Suprapubic skin (tissue), 4 donors: Measurements from ENCODE around the gene VASH2. TPM values are rescaled to one million over a fixed set of nuclear protein-coding genes. Genes with fewer than 3 reads are reported as not detected.

Experiments
- DNase-seq, 2 donors: peaks; one replicate each; pipeline ENCODE4 v3.0.0-alpha.2; 2019; ENCODE audit warnings: low spot score in 2 of 2
- H3K27ac ChIP-seq: fragments of 200-600 bp; sonication (generic); one replicate; pipeline ENCODE4 v1.5.1; 2019
- H3K27me3 ChIP-seq: fragments of 200-600 bp; sonication (generic); one replicate; pipeline ENCODE4 v1.5.1; 2019
- H3K36me3 ChIP-seq: fragments of 200-600 bp; sonication (generic); one replicate; pipeline ENCODE4 v1.5.1; 2019
- H3K4me1 ChIP-seq: fragments of 200-600 bp; sonication (generic); one replicate; pipeline ENCODE4 v1.5.1; 2019
- H3K4me3 ChIP-seq: fragments of 200-600 bp; sonication (generic); one replicate; pipeline ENCODE4 v1.5.1; 2019; ENCODE audit warnings: mild to moderate bottlenecking
- H3K9me3 ChIP-seq: fragments of 200-600 bp; sonication (generic); one replicate; pipeline ENCODE4 v1.5.1; 2019
- EP300 ChIP-seq: sonication (generic); formaldehyde crosslinking; IDR thresholded peaks from one replicate; pipeline ENCODE4 v1.6.1; 2017; ENCODE audit warnings: antibody characterized with exemption
- POLR2A ChIP-seq, 2 donors: fragments of 450-650 bp; IDR thresholded peaks; one replicate each; pipeline ENCODE4 v1.6.1; 2017; ENCODE audit warnings: antibody characterized with exemption in 2 of 2, mild to moderate bottlenecking in 2 of 2, moderate library complexity in 2 of 2
- POLR2AphosphoS5 ChIP-seq, 3 donors: sonication (generic); formaldehyde crosslinking; IDR thresholded peaks; one replicate each; pipeline ENCODE4 v1.6.1; 2017; ENCODE audit warnings: antibody characterized with exemption in 3 of 3
- WGBS: methylation state at CpG from one replicate; pipeline ENCODE4 v1.1.5; 2018; 5-methylcytosine and 5-hydroxymethylcytosine counted together
- total RNA-seq, 4 donors: library from RNA; depleted of rRNA; stranded (reverse); fragments of >200 nt; gene quantifications; one replicate each; pipeline ENCODE4 v1.1.0, GENCODE V29; 2016
- TF ChIP-seq, protein P1 (sequence below), 2 donors: fragments of 200-600 bp in 1 of 2; fragments of 450-650 bp in 1 of 2; sonication (generic) in 1 of 2; IDR thresholded peaks; one replicate each; pipeline ENCODE4 v1.5.1; 2016 to 2019; ENCODE audit warnings: antibody characterized with exemption in 2 of 2, mild to moderate bottlenecking in 1 of 2, moderate library complexity in 1 of 2

The VASH2 gene
- total RNA-seq, 4 donors from 2014 or later: 0.32 to 0.36 TPM; not detected in 2

DNA sequence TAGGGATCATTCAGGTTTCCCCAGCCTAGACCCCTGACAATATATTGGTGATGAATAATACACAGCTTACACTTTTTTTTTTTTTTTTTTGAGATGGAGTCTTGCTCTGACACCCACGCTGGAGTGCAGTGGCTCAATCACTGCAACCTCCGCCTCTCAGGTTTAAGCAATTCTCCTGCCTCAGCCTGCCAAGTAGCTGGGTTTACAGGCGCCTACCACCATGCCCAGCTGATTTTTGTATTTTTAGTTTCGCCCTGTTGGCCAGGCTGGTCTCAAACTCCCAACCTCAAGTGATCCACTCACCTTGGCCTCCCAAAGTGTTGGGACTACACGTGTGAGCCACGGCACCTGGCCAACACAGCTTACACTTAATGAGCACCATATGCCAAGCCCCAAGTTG lies 7.2 kb downstream of the VASH2 start:
- Histone ChIP-seq H3K27me3 (no peaks in the 10 kb centered on the region), H3K36me3 (no peaks in the 10 kb centered on the region), H3K4me3 (no peak overlapping the region), H3K27ac (no peak overlapping the region), H3K4me1 (peaks cover 1% of the 10 kb centered on the region), H3K9me3 (no peaks in the 10 kb centered on the region)
- no peak for TF ChIP-seq POLR2AphosphoS5 (IDR thresholded peaks at IDR 0.05)
- no peak for TF ChIP-seq EP300
- TF ChIP-seq POLR2A (IDR thresholded peaks at IDR 0.05): no peak
- TF ChIP-seq, protein P1, sequence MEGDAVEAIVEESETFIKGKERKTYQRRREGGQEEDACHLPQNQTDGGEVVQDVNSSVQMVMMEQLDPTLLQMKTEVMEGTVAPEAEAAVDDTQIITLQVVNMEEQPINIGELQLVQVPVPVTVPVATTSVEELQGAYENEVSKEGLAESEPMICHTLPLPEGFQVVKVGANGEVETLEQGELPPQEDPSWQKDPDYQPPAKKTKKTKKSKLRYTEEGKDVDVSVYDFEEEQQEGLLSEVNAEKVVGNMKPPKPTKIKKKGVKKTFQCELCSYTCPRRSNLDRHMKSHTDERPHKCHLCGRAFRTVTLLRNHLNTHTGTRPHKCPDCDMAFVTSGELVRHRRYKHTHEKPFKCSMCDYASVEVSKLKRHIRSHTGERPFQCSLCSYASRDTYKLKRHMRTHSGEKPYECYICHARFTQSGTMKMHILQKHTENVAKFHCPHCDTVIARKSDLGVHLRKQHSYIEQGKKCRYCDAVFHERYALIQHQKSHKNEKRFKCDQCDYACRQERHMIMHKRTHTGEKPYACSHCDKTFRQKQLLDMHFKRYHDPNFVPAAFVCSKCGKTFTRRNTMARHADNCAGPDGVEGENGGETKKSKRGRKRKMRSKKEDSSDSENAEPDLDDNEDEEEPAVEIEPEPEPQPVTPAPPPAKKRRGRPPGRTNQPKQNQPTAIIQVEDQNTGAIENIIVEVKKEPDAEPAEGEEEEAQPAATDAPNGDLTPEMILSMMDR (IDR thresholded peaks at IDR 0.05): no peak
- WGBS: 82% methylated on average over 6 of the region's 6 CpGs
- no peak for DNase-seq

- Histone ChIP-seq H3K4me1 (no peaks in the 10 kb centered on the region), H3K4me3 (no peak overlapping the region), H3K27me3 (no peaks in the 10 kb centered on the region), H3K36me3 (peaks cover 2% of the 10 kb centered on the region), H3K27ac (no peak overlapping the region), H3K9me3 (no peaks in the 10 kb centered on the region)
- no peak for DNase-seq
- WGBS: 88% methylated on average over 9 of the region's 10 CpGs
- TF ChIP-seq, protein P1 (IDR thresholded peaks at IDR 0.05): no peak
- TF ChIP-seq EP300 (no peak), POLR2AphosphoS5 (IDR thresholded peaks at IDR 0.05) (no peak), POLR2A (IDR thresholded peaks at IDR 0.05) (no peak)
These were observed 7.8 kb downstream of the VASH2 start for GRCh38 chr1:212958175-212958574.

GRCh38 chr1:212959266-212960220 lies 9.2 kb downstream of the VASH2 start:
- H3K4me3 ChIP-seq: no peak overlapping the region
- peaks cover 3% of the 10 kb centered on the region for H3K36me3 ChIP-seq
- TF ChIP-seq, protein P1 (IDR thresholded peaks at IDR 0.05): no peak
- TF ChIP-seq POLR2A (IDR thresholded peaks at IDR 0.05) (no peak), EP300 (no peak), POLR2AphosphoS5 (IDR thresholded peaks at IDR 0.05) (no peak)
- H3K4me1 ChIP-seq: no peaks in the 10 kb centered on the region
- no peak overlapping the region for H3K27ac ChIP-seq
- no peak for DNase-seq
- no peaks in the 10 kb centered on the region for H3K27me3 ChIP-seq
- H3K9me3 ChIP-seq: no peaks in the 10 kb centered on the region
- WGBS: 90% methylated on average over 18 of the region's 18 CpGs

DNA sequence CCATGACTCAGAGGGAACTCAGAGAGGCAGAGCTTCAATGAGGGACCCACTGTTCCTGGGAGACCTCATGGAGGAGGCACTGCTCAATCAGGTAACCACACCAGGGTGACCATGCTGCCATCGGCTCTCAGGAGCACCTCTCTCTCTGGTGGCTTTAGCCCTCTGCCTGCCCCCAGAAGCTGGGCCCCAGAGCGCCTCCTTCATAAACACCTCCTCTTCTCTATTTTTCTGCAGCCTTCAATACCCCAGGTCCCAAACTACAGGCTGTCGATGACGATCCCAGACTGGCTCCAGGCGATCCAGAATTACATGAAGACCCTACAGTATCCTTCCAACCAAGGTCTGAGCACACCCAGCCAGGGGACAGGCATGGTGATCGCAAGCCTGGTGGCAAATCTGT lies 10.6 kb downstream of the VASH2 start:
- no peak overlapping the region for H3K27ac ChIP-seq
- no peaks in the 10 kb centered on the region for H3K27me3 ChIP-seq
- no peak overlapping the region for H3K4me3 ChIP-seq
- 94% methylated on average over 5 of the region's 6 CpGs for WGBS
- H3K4me1 ChIP-seq: no peaks in the 10 kb centered on the region
- TF ChIP-seq POLR2AphosphoS5 (IDR thresholded peaks at IDR 0.05) (no peak), POLR2A (IDR thresholded peaks at IDR 0.05) (no peak)
- no peak for DNase-seq
- H3K9me3 ChIP-seq: no peaks in the 10 kb centered on the region
- H3K36me3 ChIP-seq: peaks cover 3% of the 10 kb centered on the region

DNA sequence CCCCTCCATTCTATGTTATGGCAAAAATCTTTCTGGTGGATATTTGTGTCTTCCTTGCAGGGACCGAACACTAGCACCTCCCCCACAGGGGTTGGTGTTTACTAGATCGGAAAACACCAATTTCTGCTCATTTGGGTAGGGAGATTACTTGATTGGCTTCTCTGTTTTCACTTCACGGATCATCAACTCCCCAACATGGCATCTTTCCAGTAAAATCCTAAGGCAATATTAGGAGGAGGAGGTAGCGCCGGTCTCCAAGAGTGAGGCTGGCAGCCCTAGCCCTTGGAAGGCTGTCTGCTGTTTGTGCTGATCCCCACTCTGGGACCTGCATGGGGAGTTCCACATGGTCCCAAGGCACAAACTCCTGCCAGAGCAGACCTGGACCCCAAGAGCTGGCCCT lies 12.2 kb downstream of the VASH2 start:
- 69% methylated on average over 3 of the region's 5 CpGs for WGBS
- TF ChIP-seq POLR2A (IDR thresholded peaks at IDR 0.05) (no peak), POLR2AphosphoS5 (IDR thresholded peaks at IDR 0.05) (no peak), EP300 (no peak)
- TF ChIP-seq, protein P1 (IDR thresholded peaks at IDR 0.05): no peak
- H3K27ac ChIP-seq: no peak overlapping the region
- H3K9me3 ChIP-seq: no peaks in the 10 kb centered on the region
- no peaks in the 10 kb centered on the region for H3K27me3 ChIP-seq
- H3K4me1 ChIP-seq: no peaks in the 10 kb centered on the region
- no peak for DNase-seq
- no peak overlapping the region for H3K4me3 ChIP-seq
- peaks cover 3% of the 10 kb centered on the region for H3K36me3 ChIP-seq
